Activated CD8-positive, alpha-beta T cell treated with anti-CD3 and anti-CD28 coated beads for 36 hours (primary cell): ENCODE results near the gene B3GNT4. TPM values are rescaled to one million over a fixed set of nuclear protein-coding genes. Genes with fewer than 3 reads are reported as not detected.

ENCODE experiments used
- ATAC-seq: fragments of 200-7000 bp; cut with Tn5 transposase; one replicate; pipeline ENCODE4 v1.10.0; 2021; ENCODE audit warnings: mild to moderate bottlenecking, moderate library complexity
- CTCF ChIA-PET: fragments of 350-600 bp; sonication (Branson Sonifier 250); formaldehyde crosslinking; loops from one replicate; lab custom pipeline; 2021; ENCODE audit warnings: antibody characterized with exemption; lab: Charles Lee
- POLR2A ChIA-PET: fragments of 350-600 bp; sonication (Branson Sonifier 250); formaldehyde crosslinking; loops from one replicate; lab custom pipeline; 2021; ENCODE audit warnings: antibody characterized with exemption; lab: Charles Lee
- DNase-seq: peaks from one replicate; pipeline ENCODE4 v3.0.0-alpha.2; 2020
- H3K27ac Mint-ChIP-seq: one replicate; pipeline ENCODE4 v1.8.0; 2021; ENCODE audit warnings: mild to moderate bottlenecking, mixed read lengths
- H3K27me3 Mint-ChIP-seq: one replicate; pipeline ENCODE4 v1.8.0; 2021; ENCODE audit warnings: mixed read lengths
- H3K36me3 Mint-ChIP-seq: one replicate; pipeline ENCODE4 v1.8.0; 2021; ENCODE audit warnings: low read depth, mixed read lengths
- H3K4me1 Mint-ChIP-seq: one replicate; pipeline ENCODE4 v1.8.0; 2021; ENCODE audit warnings: low read depth, mixed read lengths
- H3K4me3 Mint-ChIP-seq: one replicate; pipeline ENCODE4 v1.8.0; 2021; ENCODE audit warnings: mild to moderate bottlenecking, moderate library complexity, mixed read lengths
- H3K9me3 Mint-ChIP-seq: one replicate; pipeline ENCODE4 v1.8.0; 2021; ENCODE audit warnings: mixed read lengths
- CTCF ChIP-seq: fragments of 200-600 bp; IDR thresholded peaks from one replicate; pipeline ENCODE4 v1.8.0; 2022; ENCODE audit warnings: antibody characterized with exemption, mild to moderate bottlenecking
- intact Hi-C: fragments of 100-400 bp; cut with micrococcal nuclease; formaldehyde crosslinking; loops from one replicate; pipeline ENCODE4 v1.10.0; 2022
- total RNA-seq, 2 experiments: library from RNA; stranded (reverse); gene quantifications; one replicate each; pipeline ENCODE4 v1.2.3, GENCODE V29; 2021

The B3GNT4 gene
- total RNA-seq, 2 experiments from 2014 or later: 3.6 to 5.1 TPM

GRCh38 chr12:122215771-122216170 is 12.3 kb downstream of the B3GNT4 start:
- intact Hi-C loops: no loop called here
- no peak for TF ChIP-seq CTCF
- ATAC-seq (no peak), DNase-seq (no peak)
- peaks cover 2% of the 10 kb centered on the region for H3K4me1 Mint-ChIP-seq
- peaks cover 40% of the 10 kb centered on the region for H3K36me3 Mint-ChIP-seq
- POLR2A ChIA-PET: interaction anchor here (2.2 to 3.5 kb wide), 2 partner anchors 10 to 11 kb away, joined by 7 to 17 read pairs; partner anchors contain the start of gene DIABLO
- no peaks in the 10 kb centered on the region for H3K9me3 Mint-ChIP-seq
- no peak overlapping the region for H3K4me3 Mint-ChIP-seq
- H3K27me3 Mint-ChIP-seq: no peaks in the 10 kb centered on the region
- CTCF ChIA-PET: interaction anchor here (0.7 to 1.6 kb wide), 3 partner anchors 9 to 15 kb away, joined by 3 to 5 read pairs (median 3); no protein-coding TSS in a partner anchor
- H3K27ac Mint-ChIP-seq: no peak overlapping the region

- Mint-ChIP-seq H3K27ac (no peak overlapping the region), H3K4me1 (peaks cover 5% of the 10 kb centered on the region), H3K9me3 (no peaks in the 10 kb centered on the region), H3K27me3 (no peaks in the 10 kb centered on the region), H3K4me3 (no peak overlapping the region), H3K36me3 (peaks cover 36% of the 10 kb centered on the region)
- ChIA-PET CTCF (interaction anchor here (0.7 to 1.6 kb wide), 3 partner anchors 8 to 15 kb away, joined by 3 to 5 read pairs (median 3); no protein-coding TSS in a partner anchor), POLR2A (interaction anchor here (2.2 to 3.5 kb wide), 2 partner anchors 10 to 11 kb away, joined by 7 to 17 read pairs; partner anchors contain the start of gene DIABLO)
- ATAC-seq (no peak), DNase-seq (no peak)
- TF ChIP-seq CTCF: no peak
- intact Hi-C loops: no loop called here
Measured at GRCh38 chr12:122216445-122216844, 12.9 kb downstream of the B3GNT4 start.

- ChIA-PET CTCF (interaction anchor here (0.7 to 4.4 kb wide), 5 partner anchors 12 to 171 kb away, joined by 3 to 21 read pairs (median 3); no protein-coding TSS in a partner anchor), POLR2A (interaction anchor here (0.8 to 3.5 kb wide), 6 partner anchors 9 to 301 kb away, joined by 3 to 17 read pairs (median 4); partner anchors contain the start of genes KNTC1 and RSRC2)
- Mint-ChIP-seq H3K27ac (peak within 1 kb of the TSS; percentile 91), H3K9me3 (no peaks in the 10 kb centered on the region), H3K27me3 (no peaks in the 10 kb centered on the region), H3K4me3 (peak within 1 kb of the TSS; percentile 87), H3K36me3 (peaks cover 19% of the 10 kb centered on the region), H3K4me1 (peaks cover 37% of the 10 kb centered on the region)
- TF ChIP-seq CTCF: no peak
- intact Hi-C loops: no loop called here
- DNase-seq (peak; percentile 100), ATAC-seq (peak; percentile 97)
Measured at GRCh38 chr12:122225683-122226365, 22.3 kb downstream of the B3GNT4 start, which contains the start of gene DIABLO. DIABLO (minus strand) TSS chr12:122226052; CDS start chr12:122226014, 38 bp downstream.

- ChIA-PET POLR2A (interaction anchor here (0.8 to 3.5 kb wide), 6 partner anchors 10 to 301 kb away, joined by 3 to 17 read pairs (median 4); partner anchors contain the start of genes KNTC1 and RSRC2), CTCF (interaction anchor here (1.0 to 4.4 kb wide), 6 partner anchors 12 to 172 kb away, joined by 3 to 21 read pairs (median 6); no protein-coding TSS in a partner anchor)
- no peaks in the 10 kb centered on the region for H3K27me3 Mint-ChIP-seq
- peaks cover 23% of the 10 kb centered on the region for H3K36me3 Mint-ChIP-seq
- intact Hi-C loops: no loop called here
- peak overlapping the region; percentile 87 for H3K4me3 Mint-ChIP-seq
- no peak for DNase-seq
- H3K27ac Mint-ChIP-seq: peak overlapping the region; percentile 43
- TF ChIP-seq CTCF: no peak
- H3K4me1 Mint-ChIP-seq: peaks cover 35% of the 10 kb centered on the region
- no peaks in the 10 kb centered on the region for H3K9me3 Mint-ChIP-seq
- ATAC-seq: no peak
Measured at GRCh38 chr12:122226366-122227125, 23.0 kb downstream of the B3GNT4 start.
